ENCODE measurements around the gene TAS2R4. TPM values are rescaled to one million over a fixed set of nuclear protein-coding genes. Genes with fewer than 3 reads are reported as not detected.

Gene TAS2R4
- total and polyA plus RNA-seq, 8 donors = 0.99 to 6.3 (median 5.2) TPM

DNA sequence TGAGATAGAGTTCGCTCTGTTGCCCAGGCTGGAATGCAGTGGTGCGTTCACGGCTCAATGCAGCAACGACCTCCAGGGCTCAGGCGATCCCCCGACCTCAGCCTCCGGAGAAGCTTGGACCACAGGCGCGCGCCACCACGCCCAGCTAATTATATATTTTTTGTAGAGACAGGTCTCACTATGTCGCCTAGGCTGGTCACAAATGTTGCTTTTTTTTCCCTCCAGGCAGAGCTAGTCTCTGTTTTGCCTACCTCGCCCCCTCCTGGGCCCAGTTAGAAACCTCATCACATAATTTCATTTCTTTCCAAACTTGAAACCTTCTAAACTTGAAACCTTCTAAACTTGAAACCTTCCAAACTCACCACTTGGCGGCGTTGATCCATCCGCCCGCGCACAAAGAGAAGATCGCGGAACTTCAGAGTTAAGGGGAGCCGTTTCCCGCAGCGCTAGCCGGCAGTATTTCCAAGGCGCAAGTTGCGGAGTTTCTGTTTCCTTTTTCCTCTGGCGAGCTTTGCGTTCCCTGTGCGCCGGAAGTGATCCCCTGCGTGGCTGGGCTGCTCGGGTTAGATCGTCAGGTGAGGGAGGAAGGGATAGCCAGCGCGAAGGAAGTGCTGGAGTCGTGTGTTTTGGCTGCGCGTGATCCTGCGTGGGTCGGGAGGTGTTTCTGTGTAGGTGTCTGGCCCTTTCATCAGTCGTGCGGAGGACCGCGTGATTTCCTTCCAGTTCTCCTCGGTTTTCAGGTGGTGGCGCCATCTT, 38.5 kb upstream of the TAS2R4 start, which contains the start of gene SSBP1:
Gene SSBP1 (plus strand): TSS at position 523 of the 756 bp plus-strand sequence. CDS start 809 bp downstream, outside the sequence.
- Histone ChIP-seq H3K9me3 (no peaks in the 10 kb centered on the region), H3K36me3 (peaks cover 0 to 27% of the 10 kb centered on the region in 2 donors), H3K27me3 (no peaks in the 10 kb centered on the region), H3K4me1 (peaks cover 5 to 29% of the 10 kb centered on the region in 2 donors), H3K27ac (peak within 1 kb of the TSS; percentile 81 to 92), H3K4me3 (peak within 1 kb of the TSS; percentile 60 to 69)
- DNase-seq (peak; percentile 92 to 96 (median 93)), ATAC-seq (peak; percentile 96)
- intact Hi-C loops (cut with DNase I) = no loop called here
- TF ChIP-seq, protein P1, sequence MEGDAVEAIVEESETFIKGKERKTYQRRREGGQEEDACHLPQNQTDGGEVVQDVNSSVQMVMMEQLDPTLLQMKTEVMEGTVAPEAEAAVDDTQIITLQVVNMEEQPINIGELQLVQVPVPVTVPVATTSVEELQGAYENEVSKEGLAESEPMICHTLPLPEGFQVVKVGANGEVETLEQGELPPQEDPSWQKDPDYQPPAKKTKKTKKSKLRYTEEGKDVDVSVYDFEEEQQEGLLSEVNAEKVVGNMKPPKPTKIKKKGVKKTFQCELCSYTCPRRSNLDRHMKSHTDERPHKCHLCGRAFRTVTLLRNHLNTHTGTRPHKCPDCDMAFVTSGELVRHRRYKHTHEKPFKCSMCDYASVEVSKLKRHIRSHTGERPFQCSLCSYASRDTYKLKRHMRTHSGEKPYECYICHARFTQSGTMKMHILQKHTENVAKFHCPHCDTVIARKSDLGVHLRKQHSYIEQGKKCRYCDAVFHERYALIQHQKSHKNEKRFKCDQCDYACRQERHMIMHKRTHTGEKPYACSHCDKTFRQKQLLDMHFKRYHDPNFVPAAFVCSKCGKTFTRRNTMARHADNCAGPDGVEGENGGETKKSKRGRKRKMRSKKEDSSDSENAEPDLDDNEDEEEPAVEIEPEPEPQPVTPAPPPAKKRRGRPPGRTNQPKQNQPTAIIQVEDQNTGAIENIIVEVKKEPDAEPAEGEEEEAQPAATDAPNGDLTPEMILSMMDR (IDR thresholded peaks at IDR 0.05) = peak; percentile 72 to 80

DNA sequence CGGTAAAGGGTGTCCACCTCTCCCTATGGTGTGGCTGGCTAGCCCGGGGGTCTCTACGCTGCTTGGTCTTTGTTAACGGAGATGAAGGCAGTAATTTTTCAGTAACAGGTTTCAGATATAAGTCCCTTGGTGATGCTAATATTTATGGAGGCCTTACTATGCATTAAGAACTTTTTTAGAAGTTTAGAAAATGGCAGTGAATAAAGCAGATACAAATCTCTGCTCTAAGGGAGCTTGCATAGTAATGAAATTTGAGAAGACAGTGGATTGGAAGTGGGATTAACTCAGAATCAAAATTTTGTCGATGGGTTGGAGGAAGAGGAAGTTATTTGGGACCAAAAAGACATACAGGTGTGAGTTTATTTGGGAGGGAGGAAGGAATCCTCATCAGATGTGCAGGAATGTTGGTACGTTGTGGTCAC, 37.9 kb upstream of the TAS2R4 start:
- intact Hi-C loops (cut with DNase I) = no loop called here
- H3K4me1 ChIP-seq = peaks cover 5 to 29% of the 10 kb centered on the region in 2 donors
- DNase-seq = no peak
- H3K9me3 ChIP-seq = no peaks in the 10 kb centered on the region
- H3K27ac ChIP-seq = peak overlapping the region; percentile 60 to 92
- TF ChIP-seq, protein P1 (IDR thresholded peaks at IDR 0.05) = no peak
- H3K4me3 ChIP-seq = peak overlapping the region; percentile 60 to 69
- peaks cover 0 to 33% of the 10 kb centered on the region in 2 donors for H3K36me3 ChIP-seq
- H3K27me3 ChIP-seq = no peaks in the 10 kb centered on the region
- ATAC-seq = no peak

DNA sequence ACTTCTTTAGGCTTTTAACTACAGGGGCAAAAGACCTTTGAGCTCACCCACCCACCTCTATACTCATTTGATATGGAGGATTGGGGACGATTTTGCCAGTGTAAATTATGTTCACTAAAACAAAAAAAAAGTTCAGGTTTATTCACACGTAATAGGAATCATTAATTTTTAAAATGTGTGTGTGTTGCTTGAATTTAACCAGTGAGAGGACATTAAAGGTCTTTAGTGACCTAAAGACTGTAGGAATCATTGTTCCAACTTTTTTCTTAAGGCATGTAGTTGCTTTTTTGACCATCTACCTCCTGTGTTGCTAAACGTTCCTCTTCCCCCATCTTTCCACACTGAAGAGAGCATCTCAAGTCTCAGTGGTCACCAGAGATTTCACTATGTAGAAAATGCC, 37.2 kb upstream of the TAS2R4 start:
- Histone ChIP-seq H3K9me3 (no peaks in the 10 kb centered on the region), H3K4me1 (peaks cover 5 to 29% of the 10 kb centered on the region in 2 donors), H3K4me3 (peak overlapping the region; percentile 60 to 69), H3K27ac (no peak overlapping the region), H3K36me3 (peaks cover 0 to 40% of the 10 kb centered on the region in 2 donors), H3K27me3 (no peaks in the 10 kb centered on the region)
- intact Hi-C loops (cut with DNase I) = no loop called here
- no peak for DNase-seq
- TF ChIP-seq, protein P1 (IDR thresholded peaks at IDR 0.05) = no peak
- no peak for ATAC-seq

DNA sequence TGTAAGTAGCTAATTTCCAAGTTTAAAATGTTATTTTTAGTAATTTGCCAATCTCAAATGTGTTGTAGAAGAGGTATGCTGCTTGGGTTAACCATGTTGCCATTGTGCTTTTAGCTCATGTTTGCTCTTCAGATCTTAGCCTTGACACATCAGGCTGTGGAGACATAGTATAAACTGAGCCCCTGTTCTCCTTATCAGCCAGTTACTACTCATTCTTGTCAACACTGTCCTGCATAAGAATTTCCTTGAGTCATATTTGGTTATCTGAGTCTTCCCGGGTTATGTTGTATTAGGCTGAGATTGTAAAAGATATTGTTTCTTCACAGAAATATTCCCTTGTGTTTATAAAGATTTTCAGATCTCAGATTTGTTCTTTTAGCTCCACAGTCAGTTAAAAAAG, 34.2 kb upstream of the TAS2R4 start:
- no peak for ATAC-seq
- Histone ChIP-seq H3K27me3 (no peaks in the 10 kb centered on the region), H3K4me3 (no peak overlapping the region), H3K27ac (no peak overlapping the region), H3K4me1 (peaks cover 5 to 26% of the 10 kb centered on the region in 2 donors), H3K9me3 (no peaks in the 10 kb centered on the region), H3K36me3 (peaks cover 4 to 69% of the 10 kb centered on the region in 2 donors)
- intact Hi-C loops (cut with DNase I) = no loop called here
- TF ChIP-seq, protein P1 (IDR thresholded peaks at IDR 0.05) = no peak
- no peak for DNase-seq

DNA sequence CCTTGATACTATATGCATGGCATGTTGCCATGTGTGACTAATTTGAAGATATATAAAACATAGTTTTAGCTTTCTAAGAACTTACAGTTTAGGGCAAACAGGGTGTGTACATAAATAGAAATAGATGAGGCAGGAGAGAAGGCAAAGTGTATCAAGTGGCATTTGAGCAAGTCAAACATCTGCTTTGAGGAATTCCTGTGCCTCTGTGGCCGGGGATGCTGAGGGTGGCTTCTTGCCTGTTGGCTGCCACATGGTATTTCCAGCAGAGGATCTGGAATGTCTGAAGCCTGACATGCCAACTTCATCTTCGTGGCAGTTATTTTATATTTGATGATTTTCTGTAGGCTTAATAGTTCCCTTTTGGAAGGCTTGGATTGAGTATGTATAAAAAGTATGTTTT, 32.3 kb upstream of the TAS2R4 start:
- Histone ChIP-seq H3K27ac (no peak overlapping the region), H3K4me3 (no peak overlapping the region), H3K9me3 (no peaks in the 10 kb centered on the region), H3K36me3 (peaks cover 4 to 88% of the 10 kb centered on the region in 2 donors), H3K4me1 (peaks cover under 1 to 17% of the 10 kb centered on the region in 2 donors), H3K27me3 (no peaks in the 10 kb centered on the region)
- ATAC-seq (no peak), DNase-seq (no peak)
- TF ChIP-seq, protein P1 (IDR thresholded peaks at IDR 0.05) = no peak
- intact Hi-C loops (cut with DNase I) = no loop called here

Data from left lung (tissue), 10 donors.